Stimulated activated CD4-positive, alpha-beta T cell treated with anti-CD3 and anti-CD28 coated beads, TNF-alpha, amount 100 ng/mL, for 4 hours (primary cell): ENCODE data around the gene GZMM.

ENCODE experiments used
- DNase-seq, 3 experiments: peaks; one replicate each; pipeline ENCODE4 v3.0.0-alpha.2; 2020; ENCODE audit warnings: low read depth in 3 of 3

Gene GZMM

DNA sequence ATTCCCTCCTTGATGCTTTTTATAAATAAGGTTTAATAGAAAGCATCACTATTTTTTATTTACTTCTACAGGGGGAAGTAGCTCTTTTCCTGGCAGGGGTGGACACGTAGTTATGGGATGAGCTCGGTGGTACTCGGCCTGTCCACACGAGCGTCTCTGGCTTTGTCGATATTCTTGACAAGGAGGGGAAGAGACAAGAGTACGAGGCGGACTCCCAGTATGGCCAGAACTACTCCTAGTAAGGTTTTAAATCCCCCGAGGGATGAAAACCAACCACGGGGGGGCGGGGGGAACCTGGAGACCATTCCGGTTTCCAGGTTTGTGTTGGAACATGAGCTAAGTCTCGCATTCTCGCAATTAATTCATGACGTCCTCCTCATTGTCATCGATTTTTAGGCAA lies 23.0 kb downstream of the GZMM start:
- no peak for DNase-seq

- no peak for DNase-seq
Observed at GRCh38 chr19:567296-567900, 23.5 kb downstream of the GZMM start.

DNA sequence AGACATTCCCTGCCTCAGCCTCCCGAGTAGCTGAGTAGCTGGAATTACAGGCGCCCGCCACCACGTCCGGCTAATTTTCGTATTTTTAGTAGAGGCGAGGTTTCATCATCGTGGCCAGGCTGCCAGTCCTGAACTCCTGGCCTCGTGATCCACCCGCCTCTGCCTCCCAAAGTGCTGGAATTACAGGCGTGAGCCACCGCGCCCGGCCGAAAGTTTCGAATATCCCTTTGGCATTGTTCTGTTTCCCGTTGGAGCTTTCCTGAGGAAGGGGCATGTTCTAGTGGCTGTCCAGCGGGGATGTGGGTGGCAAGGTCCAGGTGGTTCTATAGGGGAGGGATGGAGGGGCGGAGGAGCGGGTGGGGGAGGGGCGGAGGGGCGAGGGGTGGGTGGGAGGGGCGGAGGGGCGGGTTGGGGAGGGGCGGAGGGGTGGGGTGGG lies 26.4 kb downstream of the GZMM start:
- no peak for DNase-seq

DNA sequence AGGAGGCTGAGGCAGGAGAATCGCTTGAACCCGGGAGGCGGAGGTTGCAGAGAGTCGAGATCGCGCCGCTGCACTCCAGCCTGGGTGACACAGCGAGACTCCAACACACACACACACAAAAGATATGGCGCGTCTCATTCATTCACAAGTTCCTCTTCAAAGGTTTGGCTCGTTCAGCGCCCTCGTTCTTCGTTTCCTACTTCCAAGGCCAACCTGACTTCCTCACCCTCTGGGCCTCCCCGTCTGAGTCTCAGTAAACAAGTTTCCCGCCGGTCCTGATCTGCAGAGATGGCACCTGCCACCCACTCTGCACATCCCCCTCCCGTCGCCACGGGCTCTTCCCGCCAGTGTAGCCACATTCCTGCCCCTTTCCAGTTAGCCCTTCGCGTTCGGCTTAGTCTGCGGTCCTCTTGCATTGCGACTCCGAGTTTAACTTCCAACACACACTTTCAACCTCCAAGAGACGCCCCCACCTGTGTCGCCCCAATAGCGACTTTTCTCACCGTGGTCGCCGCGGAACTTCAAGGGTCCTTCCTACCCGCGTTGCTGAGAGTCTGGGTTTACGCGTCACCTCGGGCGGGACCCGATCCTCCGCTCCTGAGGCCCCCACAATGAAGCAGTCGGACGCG lies 27.2 kb downstream of the GZMM start:
- DNase-seq, result no peak

DNA sequence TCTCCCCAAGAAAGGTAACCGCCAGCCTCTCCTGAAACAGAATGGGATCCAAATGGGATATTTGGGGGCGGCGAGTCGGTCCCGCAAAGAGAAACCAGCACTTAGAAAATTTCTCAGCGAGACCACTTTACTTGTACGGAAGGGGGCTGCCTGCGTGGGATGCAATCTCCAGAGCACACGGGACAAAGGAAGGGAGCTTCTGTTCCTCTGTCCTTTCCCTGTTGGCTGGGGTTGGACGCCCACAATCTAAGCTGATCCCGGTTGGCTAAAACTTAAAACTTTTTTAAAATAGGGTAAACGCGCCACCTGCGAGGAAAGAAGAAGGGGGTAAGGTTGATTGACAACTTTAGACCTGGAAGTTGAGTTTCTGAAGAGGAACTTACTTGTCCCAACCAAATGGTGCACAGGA lies 27.7 kb downstream of the GZMM start:
- no peak for DNase-seq

DNA sequence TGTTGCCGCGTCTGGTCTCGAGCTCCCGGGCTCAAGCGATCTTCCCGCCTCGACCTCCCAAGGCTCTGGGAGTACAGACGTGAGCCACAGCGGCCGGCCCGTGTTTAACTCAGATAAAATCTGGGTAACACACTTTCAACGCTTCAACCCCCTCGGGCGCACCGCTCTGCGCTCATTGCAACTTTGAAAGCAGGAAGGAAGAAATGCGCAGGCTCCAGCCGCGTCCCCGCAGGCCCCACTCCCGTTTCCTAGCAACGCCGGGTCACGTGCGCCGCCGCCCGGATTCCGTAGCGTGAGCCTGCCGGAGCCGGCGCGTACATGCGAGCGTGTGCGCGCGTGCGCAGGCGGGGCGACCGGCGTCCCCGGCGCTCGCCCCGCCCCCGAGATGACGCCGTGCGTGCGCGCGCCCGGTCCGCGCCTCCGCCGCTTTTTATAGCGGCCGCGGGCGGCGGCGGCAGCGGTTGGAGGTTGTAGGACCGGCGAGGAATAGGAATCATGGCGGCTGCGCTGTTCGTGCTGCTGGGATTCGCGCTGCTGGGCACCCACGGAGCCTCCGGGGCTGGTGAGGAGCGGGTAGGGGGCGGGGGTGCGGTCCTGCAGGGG lies 28.4 kb downstream of the GZMM start, which contains the start of gene BSG:
BSG (plus strand) TSS at position 457 of the 603 bp plus-strand sequence; CDS start at position 496, 39 bp downstream.
- peak; percentile 92 to 98 (median 95) for DNase-seq

DNA sequence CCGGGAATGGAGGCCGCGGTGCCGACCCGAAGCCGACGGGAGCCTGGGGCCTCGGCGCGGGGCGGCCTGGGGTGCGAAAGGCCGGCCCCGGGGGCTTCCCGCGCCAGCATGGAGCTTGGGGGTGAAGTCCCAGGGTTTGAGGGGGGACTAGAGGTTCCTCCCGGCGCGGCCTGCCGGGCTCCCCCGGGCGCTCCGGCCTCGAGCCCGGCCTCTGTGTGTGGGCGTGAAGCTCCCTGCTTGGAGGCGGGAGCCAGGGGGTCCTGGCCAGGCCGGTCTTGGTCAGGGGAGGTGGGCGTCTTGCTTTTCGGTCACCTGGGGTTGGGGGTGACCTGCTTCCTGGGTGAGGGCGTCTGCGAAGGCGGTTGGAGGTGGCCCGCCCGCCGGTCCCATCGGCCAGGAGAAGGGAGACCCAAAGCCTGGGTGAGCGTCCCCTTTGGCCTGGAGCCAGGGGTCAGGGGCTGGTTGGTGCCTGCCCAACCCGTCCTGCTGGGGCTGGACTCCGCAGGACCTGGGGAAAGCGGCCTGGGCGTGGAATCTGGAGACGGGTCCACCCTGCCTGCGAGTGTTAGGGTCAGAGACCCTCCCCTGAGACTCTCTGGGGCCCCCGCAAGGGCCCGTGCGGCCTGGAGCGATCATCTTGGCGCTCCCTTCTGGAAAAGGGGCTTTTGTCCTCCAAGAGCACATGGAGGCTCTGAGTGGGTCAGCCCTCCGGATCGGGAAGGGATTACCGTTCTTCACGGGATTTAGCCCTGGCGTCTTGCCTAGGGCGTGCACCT lies 29.1 kb downstream of the GZMM start:
- no peak for DNase-seq

DNA sequence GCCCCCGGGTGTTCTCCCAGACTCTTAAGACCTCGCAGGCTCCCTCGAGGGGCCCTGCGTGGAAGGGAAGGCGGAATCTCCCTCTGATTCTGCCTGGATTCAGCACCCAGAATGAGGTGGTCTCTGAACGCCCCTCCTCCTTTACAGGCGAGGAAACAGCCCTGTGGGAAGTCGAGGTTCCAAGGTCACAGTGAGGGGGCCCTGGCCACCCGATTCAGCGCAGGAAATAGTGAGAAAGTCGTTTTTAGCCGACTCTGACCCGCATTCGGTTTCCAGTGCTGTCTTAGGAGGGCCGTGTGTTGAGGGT lies 29.6 kb downstream of the GZMM start:
- DNase-seq, result no peak

DNA sequence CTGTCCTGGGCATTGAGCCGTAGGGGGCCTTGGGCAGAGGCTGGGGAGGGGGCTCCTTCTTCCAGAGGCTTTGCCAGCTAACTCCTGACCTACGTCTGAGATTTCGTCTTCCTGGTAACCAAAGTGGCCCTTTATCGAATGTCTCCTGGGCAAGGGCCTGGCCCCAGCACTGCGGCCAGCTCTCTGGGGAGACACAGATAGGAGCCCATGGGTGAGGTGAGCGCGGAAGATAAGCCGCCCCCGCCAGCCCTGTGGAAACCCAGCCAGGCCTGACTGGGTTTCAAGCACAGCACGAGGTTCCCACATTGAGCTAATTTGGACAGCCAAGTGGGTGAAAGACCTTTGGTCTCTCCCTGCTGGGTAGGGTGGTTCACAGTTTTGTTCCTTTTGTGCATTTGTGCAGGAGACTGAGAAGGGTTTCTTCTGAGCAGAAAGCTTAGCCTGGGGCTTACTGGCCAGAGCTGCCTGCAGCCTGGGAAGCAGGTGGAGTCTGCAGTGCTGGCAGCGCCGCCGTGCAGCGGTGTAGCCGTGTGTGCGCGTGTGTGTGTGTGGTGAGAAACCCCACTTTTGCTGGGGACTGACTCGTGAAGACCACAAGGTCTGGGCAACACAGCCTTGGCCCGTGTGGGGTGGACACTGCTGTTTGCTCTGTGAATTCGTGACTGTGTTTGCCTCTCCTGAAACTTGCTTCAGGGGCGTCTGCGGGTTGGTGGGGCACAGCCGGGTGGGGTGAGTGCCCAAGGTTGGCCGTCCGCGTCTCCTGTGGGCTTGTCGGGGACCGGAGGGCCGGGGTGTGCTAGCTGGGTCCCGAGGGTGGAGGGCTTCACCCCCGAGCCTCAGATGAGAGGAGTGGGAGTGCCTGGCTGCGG lies 31.0 kb downstream of the GZMM start:
- no peak for DNase-seq

GRCh38 chr19:575527-576506 lies 32.0 kb downstream of the GZMM start:
- DNase-seq, result no peak

- DNase-seq, result no peak
Observed at GRCh38 chr19:576768-577438, 33.0 kb downstream of the GZMM start.

GRCh38 chr19:577439-578392 lies 33.9 kb downstream of the GZMM start:
- no peak for DNase-seq

DNA sequence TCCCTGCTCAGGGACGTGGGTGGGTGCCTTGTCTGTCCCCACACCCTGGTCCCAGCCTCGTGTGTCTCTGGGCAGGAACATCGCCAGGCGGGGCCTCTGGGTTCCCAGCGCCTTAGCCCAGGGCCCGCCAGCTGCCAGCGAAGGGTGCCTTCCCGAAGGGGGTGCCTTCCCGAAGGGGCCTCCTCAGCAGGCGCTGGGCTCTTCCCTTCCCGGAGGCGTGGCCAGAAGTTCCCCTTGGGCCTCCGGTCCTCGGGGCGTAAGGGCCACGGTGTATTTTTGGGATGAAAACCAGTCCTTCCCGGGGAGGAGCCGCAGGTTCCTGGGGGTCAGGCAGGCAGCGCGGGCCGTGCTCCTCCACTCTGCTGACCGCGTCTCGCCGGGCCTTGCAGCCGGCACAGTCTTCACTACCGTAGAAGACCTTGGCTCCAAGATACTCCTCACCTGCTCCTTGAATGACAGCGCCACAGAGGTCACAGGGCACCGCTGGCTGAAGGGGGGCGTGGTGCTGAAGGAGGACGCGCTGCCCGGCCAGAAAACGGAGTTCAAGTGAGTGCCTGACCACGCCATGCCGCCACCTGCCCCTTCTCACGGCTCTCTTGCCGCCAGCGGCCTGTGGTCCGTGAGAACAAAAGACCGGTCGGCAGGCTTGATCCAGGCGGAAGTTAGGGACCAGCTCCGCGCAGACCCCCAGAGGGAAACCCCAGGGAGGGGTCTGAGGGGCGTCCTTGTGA lies 35.4 kb downstream of the GZMM start:
- DNase-seq, result no peak

- no peak for DNase-seq
Observed at GRCh38 chr19:579842-580155, 35.9 kb downstream of the GZMM start.

GRCh38 chr19:580274-580835 lies 36.5 kb downstream of the GZMM start:
- no peak for DNase-seq

DNA sequence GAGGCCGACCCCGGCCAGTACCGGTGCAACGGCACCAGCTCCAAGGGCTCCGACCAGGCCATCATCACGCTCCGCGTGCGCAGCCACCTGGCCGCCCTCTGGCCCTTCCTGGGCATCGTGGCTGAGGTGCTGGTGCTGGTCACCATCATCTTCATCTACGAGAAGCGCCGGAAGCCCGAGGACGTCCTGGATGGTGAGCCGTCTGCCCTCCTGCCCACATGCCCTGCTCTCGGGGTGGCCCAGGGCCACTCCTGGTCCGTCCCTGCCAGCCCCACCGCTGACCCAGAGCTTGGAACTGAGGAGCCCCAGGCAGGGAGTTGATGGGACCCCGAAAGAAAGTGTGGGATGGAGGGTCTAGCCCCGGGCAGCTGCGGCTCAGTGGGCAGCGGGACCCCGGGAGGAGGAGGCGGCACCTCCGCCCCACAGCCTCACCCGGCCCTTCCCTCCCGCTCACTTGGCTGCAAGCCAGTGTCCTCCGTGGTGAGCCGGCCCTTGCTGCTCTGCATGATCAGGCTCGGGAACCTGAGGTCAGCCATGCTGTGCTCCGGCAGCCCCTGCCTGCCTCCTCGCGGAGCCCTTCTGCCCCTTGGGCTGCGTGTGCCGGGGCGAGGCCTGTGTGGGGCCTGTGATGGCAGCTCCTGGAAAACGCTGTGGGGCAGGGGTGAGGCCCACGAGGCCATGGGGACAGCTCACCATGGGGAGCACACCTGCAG lies 37.7 kb downstream of the GZMM start:
- DNase-seq, result no peak

DNA sequence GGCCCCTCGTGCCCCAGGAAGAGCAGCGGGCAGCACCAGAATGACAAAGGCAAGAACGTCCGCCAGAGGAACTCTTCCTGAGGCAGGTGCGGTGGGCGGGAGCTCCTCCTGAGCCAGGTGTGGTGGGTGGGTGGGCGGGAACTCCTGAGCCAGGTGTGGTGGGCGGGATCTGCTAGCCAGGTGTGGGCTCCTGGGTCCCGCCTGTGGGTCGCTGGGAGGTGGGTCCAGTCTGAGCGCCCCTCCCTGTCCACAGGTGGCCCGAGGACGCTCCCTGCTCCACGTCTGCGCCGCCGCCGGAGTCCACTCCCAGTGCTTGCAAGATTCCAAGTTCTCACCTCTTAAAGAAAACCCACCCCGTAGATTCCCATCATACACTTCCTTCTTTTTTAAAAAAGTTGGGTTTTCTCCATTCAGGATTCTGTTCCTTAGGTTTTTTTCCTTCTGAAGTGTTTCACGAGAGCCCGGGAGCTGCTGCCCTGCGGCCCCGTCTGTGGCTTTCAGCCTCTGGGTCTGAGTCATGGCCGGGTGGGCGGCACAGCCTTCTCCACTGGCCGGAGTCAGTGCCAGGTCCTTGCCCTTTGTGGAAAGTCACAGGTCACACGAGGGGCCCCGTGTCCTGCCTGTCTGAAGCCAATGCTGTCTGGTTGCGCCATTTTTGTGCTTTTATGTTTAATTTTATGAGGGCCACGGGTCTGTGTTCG lies 38.8 kb downstream of the GZMM start:
- DNase-seq, result no peak
